HL-60 (cell line): ENCODE results near the gene VWA8.
A peak's percentile ranks its signal among the peaks of the same experiment; 100 is the strongest.

Source experiments
- GABPA ChIP-seq: IDR thresholded peaks from 2 replicates; pipeline ENCODE4 v1.6.1; 2012; ENCODE audit warnings: low read depth
- POLR2AphosphoS5 ChIP-seq: IDR thresholded peaks from 2 replicates; pipeline ENCODE4 v1.6.1; 2012; ENCODE audit warnings: low read depth
- REST ChIP-seq: IDR thresholded peaks from 2 replicates; pipeline ENCODE4 v1.6.1; 2012; ENCODE audit warnings: low read depth; ENCODE audit not compliant: insufficient replicate concordance
- SPI1 ChIP-seq: IDR thresholded peaks from 2 replicates; pipeline ENCODE4 v1.6.1; 2012; ENCODE audit warnings: low read depth, mild to moderate bottlenecking, borderline replicate concordance
- TF ChIP-seq, protein P1 (sequence below): IDR thresholded peaks from one replicate; pipeline ENCODE4 v1.5.1; 2011; ENCODE audit warnings: low read length, control low read depth, inconsistent platforms; ENCODE audit not compliant: insufficient read depth

GRCh38 chr13:41557719-41558118 lies 403.2 kb downstream of the VWA8 start:
- TF ChIP-seq, protein P1, sequence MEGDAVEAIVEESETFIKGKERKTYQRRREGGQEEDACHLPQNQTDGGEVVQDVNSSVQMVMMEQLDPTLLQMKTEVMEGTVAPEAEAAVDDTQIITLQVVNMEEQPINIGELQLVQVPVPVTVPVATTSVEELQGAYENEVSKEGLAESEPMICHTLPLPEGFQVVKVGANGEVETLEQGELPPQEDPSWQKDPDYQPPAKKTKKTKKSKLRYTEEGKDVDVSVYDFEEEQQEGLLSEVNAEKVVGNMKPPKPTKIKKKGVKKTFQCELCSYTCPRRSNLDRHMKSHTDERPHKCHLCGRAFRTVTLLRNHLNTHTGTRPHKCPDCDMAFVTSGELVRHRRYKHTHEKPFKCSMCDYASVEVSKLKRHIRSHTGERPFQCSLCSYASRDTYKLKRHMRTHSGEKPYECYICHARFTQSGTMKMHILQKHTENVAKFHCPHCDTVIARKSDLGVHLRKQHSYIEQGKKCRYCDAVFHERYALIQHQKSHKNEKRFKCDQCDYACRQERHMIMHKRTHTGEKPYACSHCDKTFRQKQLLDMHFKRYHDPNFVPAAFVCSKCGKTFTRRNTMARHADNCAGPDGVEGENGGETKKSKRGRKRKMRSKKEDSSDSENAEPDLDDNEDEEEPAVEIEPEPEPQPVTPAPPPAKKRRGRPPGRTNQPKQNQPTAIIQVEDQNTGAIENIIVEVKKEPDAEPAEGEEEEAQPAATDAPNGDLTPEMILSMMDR = no peak
- TF ChIP-seq POLR2AphosphoS5 (no peak), SPI1 (no peak), GABPA (no peak), REST (peak; percentile 63)
